Activated CD4-positive, alpha-beta T cell treated with anti-CD3 and anti-CD28 coated beads for 36 hours (primary cell): ENCODE data around the gene UBB. TPM values are rescaled to one million over a fixed set of nuclear protein-coding genes. Genes with fewer than 3 reads are reported as not detected.
A peak's percentile ranks its signal among the peaks of the same experiment; 100 is the strongest.
"Not testable (repeated sequence)": the region's sequence is repeated elsewhere in the genome, so short reads cannot be mapped to it uniquely, and the experiment has no call there.

ENCODE experiments used
- ATAC-seq: fragments of 200-7000 bp; cut with Tn5 transposase; one replicate; pipeline ENCODE4 v1.10.0; 2021; ENCODE audit warnings: mild to moderate bottlenecking, moderate library complexity
- CTCF ChIA-PET: fragments of 350-600 bp; sonication (Branson Sonifier 250); formaldehyde crosslinking; loops from one replicate; lab custom pipeline; 2021; ENCODE audit warnings: antibody characterized with exemption; lab: Charles Lee
- POLR2A ChIA-PET: fragments of 350-600 bp; sonication (Branson Sonifier 250); formaldehyde crosslinking; loops from one replicate; lab custom pipeline; 2021; ENCODE audit warnings: antibody characterized with exemption, inconsistent platforms; lab: Charles Lee
- DNase-seq: peaks from one replicate; pipeline ENCODE4 v3.0.0-alpha.2; 2020
- H3K27ac Mint-ChIP-seq: one replicate; pipeline ENCODE4 v1.8.0; 2021; ENCODE audit warnings: mixed read lengths
- H3K27me3 Mint-ChIP-seq: one replicate; pipeline ENCODE4 v1.8.0; 2021; ENCODE audit warnings: mixed read lengths
- H3K36me3 Mint-ChIP-seq: one replicate; pipeline ENCODE4 v1.8.0; 2021; ENCODE audit warnings: low read depth, mixed read lengths
- H3K4me1 Mint-ChIP-seq: one replicate; pipeline ENCODE4 v1.8.0; 2021; ENCODE audit warnings: mixed read lengths
- H3K4me3 Mint-ChIP-seq: one replicate; pipeline ENCODE4 v1.8.0; 2021; ENCODE audit warnings: mild to moderate bottlenecking, moderate library complexity, mixed read lengths
- H3K9me3 Mint-ChIP-seq: one replicate; pipeline ENCODE4 v1.8.0; 2021; ENCODE audit warnings: low read depth, mixed read lengths
- intact Hi-C, 2 experiments: fragments of 100-400 bp; cut with DNase I in 1 of 2; cut with micrococcal nuclease in 1 of 2; formaldehyde crosslinking; loops; one replicate each; pipeline versions ENCODE4 v1.14.2 to v1.15.1; 2022 to 2024; cut with DNase I, micrococcal nuclease
- total RNA-seq, 2 experiments: library from RNA; stranded (reverse); gene quantifications; one replicate each; pipeline ENCODE4 v1.2.3, GENCODE V29; 2021

Gene UBB
- total RNA-seq, 2 experiments from 2014 or later = 1,578 to 1,806 TPM

- no peak overlapping the region for H3K4me3 Mint-ChIP-seq
- ChIA-PET CTCF (interaction anchor here (0.7 to 4.2 kb wide), 3 partner anchors 10 to 210 kb away, joined by 3 to 24 read pairs (median 4); no protein-coding TSS in a partner anchor), POLR2A (interaction anchor here (0.6 kb wide), 1 partner anchor 8 kb away, joined by 3 read pairs; no protein-coding TSS in a partner anchor)
- H3K27ac Mint-ChIP-seq = no peak overlapping the region
- H3K9me3 Mint-ChIP-seq = no peaks in the 10 kb centered on the region
- no peak for ATAC-seq
- H3K27me3 Mint-ChIP-seq = no peaks in the 10 kb centered on the region
- DNase-seq = no peak
- no peaks in the 10 kb centered on the region for H3K4me1 Mint-ChIP-seq
- H3K36me3 Mint-ChIP-seq = no peaks in the 10 kb centered on the region
- intact Hi-C loops = no loop called here
These were observed 6.5 kb upstream of the UBB start for GRCh38 chr17:16374146-16374938.

DNA sequence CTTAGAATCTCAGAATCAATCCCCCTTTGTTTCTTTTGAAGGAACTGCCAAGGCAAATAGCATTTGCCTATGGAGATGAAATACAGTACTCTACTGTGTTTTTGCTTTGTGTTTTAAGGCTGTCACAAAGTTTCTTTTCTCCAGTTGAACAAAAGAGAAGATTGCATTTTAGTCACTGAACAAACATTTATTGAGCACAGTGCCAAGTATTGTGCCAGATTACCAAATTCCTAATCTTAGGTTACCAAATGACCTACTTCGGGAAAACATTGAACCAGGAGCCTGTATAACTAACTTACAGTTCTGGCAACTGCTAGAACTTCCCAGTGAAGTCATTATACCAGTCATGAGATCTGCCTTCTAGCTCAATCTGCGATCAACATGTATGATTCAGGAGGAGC lies 3.0 kb upstream of the UBB start:
- peaks cover 18% of the 10 kb centered on the region for H3K36me3 Mint-ChIP-seq
- H3K27ac Mint-ChIP-seq = no peak overlapping the region
- intact Hi-C loops = no loop called here
- H3K4me1 Mint-ChIP-seq = peaks cover 17% of the 10 kb centered on the region
- ChIA-PET CTCF (interaction anchor here (0.7 to 2.3 kb wide), 4 partner anchors 8 to 36 kb away, joined by 3 to 26 read pairs (median 5); partner anchors contain the start of gene CENPV), POLR2A (no interaction called here)
- no peaks in the 10 kb centered on the region for H3K27me3 Mint-ChIP-seq
- H3K9me3 Mint-ChIP-seq = no peaks in the 10 kb centered on the region
- DNase-seq (no peak), ATAC-seq (no peak)
- H3K4me3 Mint-ChIP-seq = no peak overlapping the region

DNA sequence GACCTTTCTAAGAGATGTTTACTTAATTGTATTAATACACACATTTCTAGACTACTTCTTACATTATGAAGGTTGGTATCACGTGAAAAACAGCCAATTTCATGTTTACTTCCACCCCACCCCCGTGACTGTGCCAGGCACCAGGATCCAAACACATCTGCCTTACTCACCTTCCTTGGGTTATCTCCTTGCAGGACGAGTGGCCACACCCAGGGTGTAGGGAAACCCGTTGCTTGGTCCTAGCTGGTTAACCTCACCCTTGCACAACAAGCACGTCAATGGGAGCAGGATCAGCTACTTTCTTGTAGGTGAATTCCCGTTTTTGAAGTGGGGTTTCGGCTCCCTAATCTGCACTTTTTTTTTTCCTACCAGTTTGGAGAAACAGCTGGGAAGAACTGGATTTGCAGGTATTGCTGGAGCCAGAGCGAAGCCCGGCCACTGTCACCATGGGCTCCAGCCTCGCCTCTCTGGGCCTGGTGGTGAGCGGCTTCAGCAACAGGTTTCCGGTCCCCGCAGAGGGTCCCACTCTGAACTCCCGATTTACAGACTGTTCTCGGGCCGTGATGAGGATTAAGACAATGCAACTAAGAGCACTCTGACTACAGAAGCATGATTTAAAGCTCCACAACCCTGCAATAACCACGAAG lies 2.1 kb upstream of the UBB start:
- H3K4me3 Mint-ChIP-seq = no peak overlapping the region
- H3K9me3 Mint-ChIP-seq = no peaks in the 10 kb centered on the region
- peaks cover 25% of the 10 kb centered on the region for H3K4me1 Mint-ChIP-seq
- no peak overlapping the region for H3K27ac Mint-ChIP-seq
- CTCF ChIA-PET = interaction anchor here (0.6 to 2.3 kb wide), 5 partner anchors 12 to 40 kb away, joined by 3 to 26 read pairs (median 3); partner anchors contain the start of gene CENPV
- intact Hi-C loops = no loop called here
- no peaks in the 10 kb centered on the region for H3K27me3 Mint-ChIP-seq
- ATAC-seq (no peak), DNase-seq (no peak)
- POLR2A ChIA-PET = no interaction called here
- peaks cover 26% of the 10 kb centered on the region for H3K36me3 Mint-ChIP-seq

GRCh38 chr17:16379654-16380053 lies 1.2 kb upstream of the UBB start:
- Mint-ChIP-seq H3K9me3 (no peaks in the 10 kb centered on the region), H3K27me3 (no peaks in the 10 kb centered on the region), H3K4me3 (peak overlapping the region; percentile 90), H3K4me1 (peaks cover 34% of the 10 kb centered on the region), H3K27ac (no peak overlapping the region), H3K36me3 (peaks cover 33% of the 10 kb centered on the region)
- DNase-seq (no peak), ATAC-seq (no peak)
- CTCF ChIA-PET = interaction anchor here (0.9 to 1.0 kb wide), 2 partner anchors 12 to 39 kb away, joined by 3 read pairs; no protein-coding TSS in a partner anchor
- POLR2A ChIA-PET = interaction anchor here (0.7 to 2.0 kb wide), 2 partner anchors 156 to 453 kb away, joined by 4 to 9 read pairs; no protein-coding TSS in a partner anchor
- intact Hi-C loops = loop anchor here (1.0 to 10.0 kb wide), 8 partner anchors 26 to 923 kb away; partner anchors contain the start of genes CENPV (in 1 of the 2), NT5M (in 1 of the 2), ZNF287 (in 1 of the 2) and ZNF624 (in 1 of the 2)

GRCh38 chr17:16381496-16381820 lies 567 bp downstream of the UBB start:
- intact Hi-C loops = loop anchor here (1.0 to 10.0 kb wide), 10 partner anchors 35 to 921 kb away; partner anchors contain the start of genes LRRC75A (in 1 of the 2), NCOR1 (in 1 of the 2), NT5M (in 1 of the 2) and TTC19 (in 1 of the 2)
- peak overlapping the region; percentile 98 for H3K27ac Mint-ChIP-seq
- H3K27me3 Mint-ChIP-seq = no peaks in the 10 kb centered on the region
- peak; percentile 30 for ATAC-seq
- CTCF ChIA-PET = interaction anchor here (1.0 to 1.2 kb wide), 2 partner anchors 18 to 95 kb away, joined by 3 read pairs; no protein-coding TSS in a partner anchor
- peaks cover 37% of the 10 kb centered on the region for H3K4me1 Mint-ChIP-seq
- peaks cover 33% of the 10 kb centered on the region for H3K36me3 Mint-ChIP-seq
- peak overlapping the region; percentile 90 for H3K4me3 Mint-ChIP-seq
- no peak for DNase-seq
- POLR2A ChIA-PET = interaction anchor here (0.8 to 2.2 kb wide), 6 partner anchors 18 to 154 kb away, joined by 3 to 25 read pairs (median 9); partner anchors contain the start of genes CENPV and TRPV2
- no peaks in the 10 kb centered on the region for H3K9me3 Mint-ChIP-seq

DNA sequence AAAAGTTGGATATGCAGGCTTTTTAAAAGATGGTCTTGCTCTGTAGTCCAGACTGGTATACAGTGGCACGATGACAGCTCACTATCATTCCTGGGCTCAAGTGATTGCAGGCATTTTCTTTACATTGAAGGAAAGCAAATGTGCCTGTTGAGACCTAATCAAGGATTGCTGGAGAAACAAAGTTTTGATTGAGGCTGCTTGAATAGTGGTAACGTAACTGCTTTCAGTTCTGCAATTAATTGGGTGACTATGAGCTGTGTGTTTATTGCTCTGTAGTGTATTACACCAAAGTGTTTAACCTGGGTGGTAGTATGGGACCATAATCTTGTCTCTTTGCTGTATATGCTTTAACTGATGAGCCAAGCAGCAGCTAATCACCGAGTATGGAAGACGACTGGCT lies 2.3 kb downstream of the UBB start:
- intact Hi-C loops = loop anchor here (5.0 to 10.0 kb wide), 2 partner anchors 202 to 919 kb away; partner anchors contain the start of gene NT5M (in 1 of the 2)
- peaks cover 42% of the 10 kb centered on the region for H3K4me1 Mint-ChIP-seq
- ATAC-seq = no peak
- no peak for DNase-seq
- H3K27me3 Mint-ChIP-seq = no peaks in the 10 kb centered on the region
- peaks cover 33% of the 10 kb centered on the region for H3K36me3 Mint-ChIP-seq
- peak overlapping the region; percentile 90 for H3K4me3 Mint-ChIP-seq
- CTCF ChIA-PET = interaction anchor here (0.7 to 1.8 kb wide), 6 partner anchors 19 to 206 kb away, joined by 3 to 10 read pairs (median 4); partner anchors contain the start of gene TRPV2
- peak overlapping the region; percentile 31 for H3K27ac Mint-ChIP-seq
- POLR2A ChIA-PET = interaction anchor here (1.2 to 1.7 kb wide), 3 partner anchors 33 to 56 kb away, joined by 3 to 9 read pairs (median 6); partner anchors contain the start of gene TRPV2
- no peaks in the 10 kb centered on the region for H3K9me3 Mint-ChIP-seq

DNA sequence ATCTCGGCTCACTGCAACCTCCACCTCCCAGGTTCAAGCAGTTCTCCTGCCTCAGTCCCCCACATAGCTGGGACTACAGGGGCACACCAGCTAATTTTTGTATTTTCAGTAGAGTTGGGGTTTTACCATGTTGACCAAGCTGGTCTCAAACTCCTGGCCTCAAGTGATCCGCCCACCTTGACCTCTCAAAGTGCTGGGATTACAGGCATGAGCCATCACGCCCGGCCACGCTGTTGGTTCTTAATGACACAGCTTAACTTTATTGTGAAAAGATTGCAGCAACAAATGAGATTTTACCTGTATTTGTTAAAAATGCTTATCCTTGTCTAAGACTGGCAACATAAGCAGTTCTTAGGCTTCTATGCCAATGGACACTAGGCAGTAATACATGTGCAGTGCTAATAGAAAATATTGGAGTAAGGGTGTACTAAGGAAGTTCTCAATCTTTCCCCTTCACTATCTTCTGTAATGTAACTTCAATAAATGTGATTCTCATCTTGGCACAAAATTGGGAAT lies 2.9 kb downstream of the UBB start:
- intact Hi-C loops = loop anchor here (5.0 to 10.0 kb wide), 2 partner anchors 201 to 918 kb away; partner anchors contain the start of gene NT5M (in 1 of the 2)
- no peak for DNase-seq
- Mint-ChIP-seq H3K9me3 (no peaks in the 10 kb centered on the region), H3K27me3 (no peaks in the 10 kb centered on the region), H3K36me3 (peaks cover 33% of the 10 kb centered on the region), H3K4me3 (peak overlapping the region; percentile 90), H3K4me1 (peaks cover 42% of the 10 kb centered on the region), H3K27ac (peak overlapping the region; percentile 38)
- CTCF ChIA-PET = interaction anchor here (0.9 to 1.8 kb wide), 4 partner anchors 20 to 154 kb away, joined by 4 to 10 read pairs (median 6); partner anchors contain the start of gene TRPV2
- no peak for ATAC-seq
- POLR2A ChIA-PET = interaction anchor here (1.2 to 1.7 kb wide), 2 partner anchors 32 to 55 kb away, joined by 6 to 9 read pairs; partner anchors contain the start of gene TRPV2

GRCh38 chr17:16384557-16384956 lies 3.7 kb downstream of the UBB start:
- Mint-ChIP-seq H3K27me3 (no peaks in the 10 kb centered on the region), H3K4me1 (peaks cover 42% of the 10 kb centered on the region), H3K27ac (peak overlapping the region; percentile 38), H3K36me3 (peaks cover 33% of the 10 kb centered on the region), H3K9me3 (no peaks in the 10 kb centered on the region), H3K4me3 (no peak overlapping the region)
- ChIA-PET CTCF (interaction anchor here (1.5 to 2.2 kb wide), 3 partner anchors 32 to 57 kb away, joined by 3 to 11 read pairs (median 6); partner anchors contain the start of gene CENPV), POLR2A (interaction anchor here (1.5 kb wide), 1 partner anchor 54 kb away, joined by 5 read pairs; no protein-coding TSS in a partner anchor)
- DNase-seq (no peak), ATAC-seq (no peak)
- intact Hi-C loops = loop anchor here (5.0 to 10.0 kb wide), 2 partner anchors 200 to 918 kb away; partner anchors contain the start of gene NT5M (in 1 of the 2)

GRCh38 chr17:16386126-16386507 lies 5.2 kb downstream of the UBB start:
- DNase-seq, ATAC-seq, POLR2A ChIA-PET, H3K9me3 Mint-ChIP-seq, H3K27me3 Mint-ChIP-seq: not testable (repeated sequence)
- peaks cover 40% of the 10 kb centered on the region for H3K4me1 Mint-ChIP-seq
- peak overlapping the region; percentile 69 for H3K4me3 Mint-ChIP-seq
- CTCF ChIA-PET = interaction anchor here (0.6 to 2.2 kb wide), 6 partner anchors 17 to 1445 kb away, joined by 3 to 11 read pairs (median 4); no protein-coding TSS in a partner anchor
- intact Hi-C loops = loop anchor here (1.0 to 10.0 kb wide), 6 partner anchors 29 to 199 kb away; partner anchors contain the start of gene TRPV2 (in 1 of the 2)
- peak overlapping the region; percentile 73 for H3K27ac Mint-ChIP-seq
- peaks cover 33% of the 10 kb centered on the region for H3K36me3 Mint-ChIP-seq

GRCh38 chr17:16391451-16391850 lies 10.6 kb downstream of the UBB start:
- intact Hi-C loops = no loop called here
- CTCF ChIA-PET = interaction anchor here (1.0 to 1.1 kb wide), 2 partner anchors 24 to 47 kb away, joined by 3 read pairs; partner anchors contain the start of gene TRPV2
- Mint-ChIP-seq H3K27ac (no peak overlapping the region), H3K36me3 (no peaks in the 10 kb centered on the region), H3K4me3 (no peak overlapping the region), H3K27me3 (no peaks in the 10 kb centered on the region), H3K9me3 (no peaks in the 10 kb centered on the region), H3K4me1 (peaks cover 5% of the 10 kb centered on the region)
- no peak for DNase-seq
- no peak for ATAC-seq
- POLR2A ChIA-PET = no interaction called here
